HG02623 (cell line): Measurements from ENCODE around the gene PDE9A.

Experiments
- ATAC-seq: cut with Tn5 transposase; IDR thresholded peaks from one replicate; pipeline ENCODE4 v1.9.1; 2021; ENCODE audit warnings: moderate library complexity; ENCODE audit not compliant: unreplicated experiment

Gene PDE9A

DNA sequence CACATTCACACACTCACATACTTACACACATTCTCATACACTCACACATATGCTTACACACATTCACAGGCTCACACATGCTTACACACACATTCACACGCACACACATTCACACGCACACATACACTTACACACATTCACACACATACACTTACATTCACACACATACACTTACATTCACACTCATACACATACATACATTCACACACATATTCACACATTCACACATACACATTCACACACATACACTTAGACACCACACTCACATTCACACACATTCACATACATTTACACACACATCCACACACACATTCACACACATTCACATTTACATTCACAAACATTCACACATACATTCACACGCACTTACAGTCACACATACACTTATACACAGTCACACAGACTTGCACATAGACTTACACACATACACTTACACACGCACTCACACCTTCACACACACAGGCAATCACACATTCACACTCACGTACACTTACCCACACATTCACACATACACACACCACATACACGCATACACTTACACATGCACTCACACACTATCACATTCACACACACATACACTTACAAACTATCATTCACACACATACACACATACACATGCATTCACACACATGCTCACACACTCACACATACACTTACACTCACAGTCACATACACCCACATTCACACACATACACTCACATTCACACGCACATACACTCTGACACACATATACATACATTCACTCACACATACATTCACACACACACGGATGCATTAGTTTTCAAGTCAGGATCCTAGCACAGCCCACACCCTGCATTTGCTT lies 16.8 kb downstream of the PDE9A start:
- no peak for ATAC-seq

DNA sequence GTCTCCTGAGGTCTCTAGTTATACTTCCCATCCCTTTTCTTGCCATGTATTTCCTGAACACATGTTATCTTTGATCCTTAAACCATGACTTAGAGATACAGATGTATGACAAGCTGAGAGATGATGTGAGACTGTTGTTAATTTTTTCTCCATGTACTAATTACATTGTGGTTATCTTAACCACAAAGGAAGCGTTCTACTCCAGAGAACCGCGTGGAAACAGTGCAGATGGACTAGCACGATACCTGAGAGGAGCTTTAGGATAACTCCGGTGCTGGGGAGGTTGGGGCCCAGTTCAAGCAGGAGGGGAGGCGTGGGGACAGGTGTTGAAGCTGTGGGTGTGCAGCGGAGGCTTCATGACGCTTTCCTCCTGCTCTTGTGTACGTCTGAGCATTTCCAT lies 17.5 kb downstream of the PDE9A start:
- no peak for ATAC-seq

DNA sequence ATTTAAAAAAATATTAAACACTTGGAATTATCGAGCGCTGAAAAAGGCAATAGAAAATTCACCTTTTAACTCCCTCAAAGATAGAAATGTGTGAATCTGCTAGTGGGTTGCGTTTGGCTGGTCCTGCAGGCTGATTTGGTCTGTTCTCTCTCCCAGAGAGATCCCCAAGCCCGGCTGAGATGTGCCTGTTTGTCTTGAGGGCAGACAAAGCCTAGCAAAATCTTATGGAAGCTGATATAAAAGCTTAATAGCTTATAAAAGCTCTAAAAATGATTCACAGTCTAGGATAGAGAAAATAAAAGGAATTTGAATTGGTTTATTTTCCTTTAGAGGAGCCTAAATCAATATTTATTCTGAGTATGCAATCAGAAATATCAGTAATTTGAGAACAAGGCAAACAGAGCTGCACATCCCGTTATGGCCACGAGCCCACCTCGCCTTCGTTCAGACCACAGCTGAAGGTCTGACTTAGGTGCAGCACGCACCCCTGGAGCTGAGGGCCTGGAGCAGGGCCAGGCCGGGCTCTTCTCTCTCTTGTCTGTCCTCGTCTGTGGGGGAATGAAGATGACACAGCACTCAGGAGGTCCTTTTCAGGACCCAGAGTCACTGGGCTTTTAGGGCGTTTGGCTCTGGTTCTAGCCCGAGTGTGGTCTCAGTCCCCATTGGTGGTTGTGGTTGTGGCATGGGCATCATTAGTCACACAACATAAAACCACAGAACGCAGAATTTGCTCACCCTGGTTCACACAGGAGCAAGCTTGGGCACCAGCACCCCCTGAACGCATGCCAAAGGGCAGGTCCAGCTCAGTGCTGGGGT lies 18.6 kb downstream of the PDE9A start:
- no peak for ATAC-seq

DNA sequence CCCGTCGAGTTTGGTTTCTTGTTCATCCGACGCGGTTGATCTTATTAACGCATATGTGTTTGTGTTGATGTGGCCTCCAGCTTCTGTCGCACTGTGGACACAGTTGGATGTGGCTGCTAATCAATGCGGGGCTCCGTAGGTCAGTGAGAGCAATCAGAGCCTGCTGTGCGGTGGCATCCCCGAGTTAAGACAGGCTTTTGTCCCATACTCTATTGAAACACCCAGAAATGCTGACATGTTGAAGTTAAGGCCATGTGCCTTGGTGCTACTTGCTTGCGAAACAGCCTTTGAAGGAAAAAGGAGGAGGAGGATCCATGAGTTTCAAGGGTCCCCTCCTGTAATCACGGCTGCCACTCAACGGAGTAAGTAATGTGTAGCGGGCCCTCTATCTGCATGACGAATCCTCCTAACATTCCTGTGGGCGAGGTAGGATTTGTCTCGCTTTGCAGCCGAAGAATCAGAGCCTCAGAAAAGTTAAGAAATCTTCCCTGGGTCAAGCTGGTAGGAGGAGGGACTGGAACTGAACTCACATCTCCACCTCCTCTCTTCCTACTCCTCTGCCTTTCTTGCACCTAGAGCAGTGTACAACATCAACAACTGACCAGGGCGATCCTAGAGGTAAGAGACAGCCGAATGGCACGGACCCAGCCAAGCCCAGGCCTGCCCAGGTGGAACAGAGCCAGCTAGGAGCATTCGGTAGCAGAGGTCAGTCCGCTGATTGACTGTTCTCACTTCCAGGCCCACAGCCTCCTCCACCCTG lies 19.5 kb downstream of the PDE9A start:
- no peak for ATAC-seq

DNA sequence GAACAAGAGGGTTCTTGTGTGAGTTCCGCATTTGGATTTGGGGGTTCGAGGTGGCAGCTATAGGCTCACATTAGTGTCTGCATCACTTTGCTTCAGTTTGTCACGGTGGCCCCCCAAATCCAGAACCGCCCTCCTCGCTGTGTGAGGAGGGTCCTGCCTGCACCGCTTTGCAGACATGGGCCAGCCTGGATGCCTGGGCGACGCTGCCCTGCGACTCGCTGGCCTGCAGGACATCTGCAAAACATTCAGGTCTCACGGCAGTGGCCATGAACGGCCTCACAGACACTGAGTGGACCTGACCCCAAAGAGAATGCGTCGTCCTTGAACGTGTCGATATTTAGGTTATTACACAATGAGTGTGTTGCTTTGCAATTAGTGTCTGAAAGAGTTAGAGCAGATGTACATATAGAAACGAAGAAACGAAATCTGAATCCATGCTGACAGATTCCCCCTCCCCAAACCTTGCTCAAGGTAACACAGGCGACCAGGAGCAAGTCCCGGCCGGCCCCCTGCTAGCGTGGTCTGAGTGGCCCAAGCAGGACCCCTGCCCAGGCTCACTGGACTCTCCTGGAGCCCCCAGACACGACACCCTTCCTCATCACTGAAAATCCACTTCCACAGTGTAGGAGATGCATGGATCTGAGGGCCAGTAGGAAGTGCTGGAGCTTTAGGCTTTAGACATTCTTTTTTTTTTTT lies 20.4 kb downstream of the PDE9A start:
- no peak for ATAC-seq

DNA sequence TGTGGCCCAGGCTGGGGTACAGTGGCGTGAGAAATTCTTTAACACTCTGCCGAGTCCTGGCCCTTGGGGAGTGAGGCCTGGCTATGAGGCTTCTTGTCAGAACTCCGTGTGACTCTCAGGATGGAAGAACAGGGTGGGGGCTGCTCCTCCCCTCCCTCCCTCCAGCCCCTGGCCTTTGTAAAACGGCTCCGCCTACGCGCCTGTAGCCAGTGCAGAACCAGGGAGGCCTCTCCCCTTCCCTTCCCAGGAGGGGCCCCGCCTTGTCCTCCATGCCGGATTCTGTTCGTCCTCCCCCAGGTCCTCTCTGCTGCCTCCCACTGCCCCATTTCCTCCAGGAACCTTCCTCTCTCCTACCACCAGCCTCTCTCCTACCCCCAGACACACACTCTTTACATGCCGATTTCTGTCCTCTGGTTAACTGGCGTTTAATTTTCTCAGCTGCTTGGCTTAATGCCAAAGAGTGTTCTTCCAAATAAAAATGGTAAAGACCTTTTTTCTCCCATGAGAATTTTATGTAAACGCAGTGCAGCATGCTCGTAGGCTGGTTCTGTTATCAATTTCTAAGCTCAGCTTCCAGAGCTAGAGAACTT lies 21.0 kb downstream of the PDE9A start:
- ATAC-seq, result no peak

DNA sequence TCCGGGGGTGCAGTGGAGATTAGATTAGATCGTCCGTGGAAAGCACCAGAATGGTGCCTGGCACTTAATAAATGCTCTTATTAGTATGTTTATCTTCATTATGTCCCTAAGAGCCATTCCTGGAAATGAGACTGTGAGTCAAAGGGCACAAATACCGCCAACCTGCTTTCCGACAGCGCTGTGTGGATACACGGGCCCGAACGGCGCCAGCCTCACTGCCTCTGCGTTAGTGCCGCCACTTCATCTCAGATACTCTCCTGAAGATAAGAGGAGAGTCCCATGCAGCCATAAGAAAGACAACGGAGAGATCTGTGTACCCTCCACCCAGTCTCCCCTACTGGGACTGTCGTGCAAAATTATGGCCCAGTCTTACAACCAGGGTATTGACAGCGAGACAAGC lies 22.0 kb downstream of the PDE9A start:
- ATAC-seq, result no peak

DNA sequence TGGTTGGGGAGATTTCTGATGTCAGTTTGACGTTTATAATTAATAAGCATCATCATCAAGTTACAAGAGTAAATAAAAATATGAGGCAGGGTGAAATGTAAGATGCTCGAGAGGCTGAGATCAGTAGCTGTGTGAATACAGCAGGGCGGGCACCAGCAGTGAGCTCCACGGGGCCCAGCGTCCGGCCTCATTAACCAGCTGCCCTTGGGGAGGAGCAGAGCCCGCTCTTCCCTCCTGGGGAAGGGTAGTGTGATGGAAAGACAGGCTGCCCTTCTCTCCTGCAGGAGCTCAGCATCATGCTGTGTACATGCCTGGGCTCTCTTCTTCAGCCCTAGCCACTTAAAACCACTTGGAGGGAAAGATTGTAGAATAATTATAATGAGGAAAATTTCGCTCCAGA lies 23.4 kb downstream of the PDE9A start:
- ATAC-seq, result no peak

DNA sequence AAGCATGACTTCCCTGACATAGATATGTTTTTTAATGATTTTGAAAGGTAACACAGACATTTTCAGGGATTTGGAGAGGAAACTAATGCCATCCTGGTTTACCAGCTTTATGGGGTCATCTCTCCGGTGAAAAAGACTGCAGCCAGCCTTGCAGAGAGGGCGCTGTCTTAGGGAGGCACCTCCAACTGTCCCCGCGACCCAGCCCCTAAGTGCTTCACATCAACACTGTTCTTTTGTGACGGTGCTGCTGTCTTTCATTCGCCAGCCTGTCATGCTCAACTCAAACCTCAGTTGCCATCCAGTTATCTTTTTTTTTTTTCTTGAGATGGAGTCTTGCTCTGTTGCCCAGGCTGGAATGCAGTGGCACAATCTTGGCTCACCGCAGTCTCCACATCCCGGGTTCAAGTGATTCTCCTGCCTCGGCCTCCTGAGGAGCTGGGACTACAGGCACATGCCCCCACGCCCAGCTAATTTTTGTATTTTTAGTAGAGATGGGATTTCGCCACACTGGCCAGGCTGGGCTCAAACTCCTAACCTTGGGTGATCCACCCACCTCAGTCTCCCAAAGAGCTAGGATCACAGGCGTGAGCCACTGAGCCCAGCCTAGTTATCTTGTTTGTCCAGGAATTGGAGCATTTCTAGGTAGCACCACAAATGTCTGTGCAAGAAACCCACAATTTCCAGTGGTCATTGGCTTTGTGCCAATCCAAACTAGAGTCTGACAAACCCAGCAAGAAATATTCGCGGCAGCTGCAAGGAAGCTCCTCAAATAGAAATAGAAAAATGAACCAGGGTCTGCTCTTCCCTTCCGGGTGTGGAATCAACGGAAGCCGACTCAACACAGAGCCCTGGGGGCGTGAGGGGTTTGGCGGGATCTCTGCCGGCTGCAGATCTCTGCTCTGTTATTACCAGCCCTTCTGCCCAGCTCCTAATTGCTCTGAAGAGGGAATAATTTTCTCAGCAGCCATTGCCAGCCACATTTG lies 24.2 kb downstream of the PDE9A start:
- ATAC-seq, result no peak

DNA sequence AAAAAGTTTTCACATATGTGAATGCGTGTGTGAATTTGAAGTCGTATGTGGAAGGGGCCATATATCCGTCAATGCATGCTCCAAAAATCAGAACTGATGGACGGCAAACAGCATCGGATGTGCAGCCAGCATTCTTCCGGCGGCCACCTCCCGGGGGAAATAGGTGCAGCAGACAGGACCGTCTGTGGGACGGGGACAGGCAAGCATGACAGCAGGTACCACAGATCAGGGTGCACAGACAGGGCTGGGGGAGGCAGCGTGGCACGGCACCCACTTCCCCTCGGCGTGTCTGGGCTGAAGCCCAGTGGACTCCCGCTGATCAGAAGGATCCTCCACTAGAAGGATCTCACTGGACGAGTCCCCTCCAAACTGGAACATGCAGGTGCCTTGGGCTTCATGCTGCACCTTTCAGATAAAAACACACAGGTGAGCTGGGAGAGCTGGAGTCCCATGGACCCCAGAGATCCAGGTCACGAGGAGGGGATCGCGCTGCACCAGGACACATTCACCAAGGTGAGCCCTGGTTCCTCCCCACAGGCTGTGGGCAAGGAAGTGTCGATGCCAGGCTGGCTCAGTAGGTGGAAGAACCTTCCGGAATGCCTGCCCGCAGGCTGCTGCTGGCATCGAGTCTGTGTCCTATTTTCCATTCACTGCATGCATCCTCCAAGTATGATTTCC lies 25.3 kb downstream of the PDE9A start:
- no peak for ATAC-seq

DNA sequence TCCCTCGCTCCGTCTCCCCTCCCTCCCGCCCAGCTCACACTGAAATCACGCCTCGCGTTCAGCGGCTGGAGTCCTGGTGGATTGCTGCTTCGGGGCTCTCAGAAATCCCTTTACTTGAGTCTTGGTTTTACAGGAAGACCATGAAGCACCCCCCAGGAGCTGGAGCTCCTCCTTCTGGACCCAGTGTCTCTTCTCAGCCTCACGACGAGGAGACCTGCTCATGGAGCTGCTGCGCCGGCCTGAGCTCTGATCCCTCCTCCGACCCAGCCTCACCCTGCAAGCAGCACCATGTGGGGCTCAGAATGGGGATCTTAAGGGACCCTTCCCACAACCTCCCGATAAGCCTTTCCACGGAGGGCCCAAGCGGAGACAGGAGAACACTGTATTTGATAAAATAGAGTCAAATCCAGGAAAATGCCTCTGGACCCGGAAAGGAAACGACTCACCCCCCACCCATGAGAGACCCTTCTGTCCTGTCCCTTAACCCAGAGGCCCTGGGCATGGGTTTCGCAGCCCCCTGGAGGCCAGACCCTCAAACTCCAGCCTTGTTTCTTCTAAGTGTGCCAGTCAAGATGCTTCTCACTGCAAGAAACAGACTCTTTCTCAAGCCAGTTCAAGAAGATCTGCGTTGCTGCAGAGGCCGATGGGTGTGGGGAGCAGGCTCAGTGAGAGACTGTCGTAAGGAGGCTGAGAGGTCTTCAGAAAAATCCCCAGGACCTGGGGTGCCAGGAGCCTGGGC lies 26.1 kb downstream of the PDE9A start:
- no peak for ATAC-seq

DNA sequence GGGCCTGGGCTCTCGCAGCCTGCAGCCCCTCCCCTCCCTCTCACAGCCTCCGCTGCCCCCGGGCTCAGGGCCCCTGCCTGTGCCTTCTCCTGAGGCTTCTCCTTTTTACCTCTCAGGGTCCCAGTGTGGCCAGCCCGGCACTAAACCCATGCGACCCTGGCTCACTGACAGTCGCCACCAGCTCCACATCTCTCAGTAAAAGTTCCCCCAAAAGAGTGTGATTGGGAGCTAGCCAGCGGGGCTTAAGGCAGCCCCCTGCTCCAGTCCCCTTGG lies 26.6 kb downstream of the PDE9A start:
- ATAC-seq, result no peak

DNA sequence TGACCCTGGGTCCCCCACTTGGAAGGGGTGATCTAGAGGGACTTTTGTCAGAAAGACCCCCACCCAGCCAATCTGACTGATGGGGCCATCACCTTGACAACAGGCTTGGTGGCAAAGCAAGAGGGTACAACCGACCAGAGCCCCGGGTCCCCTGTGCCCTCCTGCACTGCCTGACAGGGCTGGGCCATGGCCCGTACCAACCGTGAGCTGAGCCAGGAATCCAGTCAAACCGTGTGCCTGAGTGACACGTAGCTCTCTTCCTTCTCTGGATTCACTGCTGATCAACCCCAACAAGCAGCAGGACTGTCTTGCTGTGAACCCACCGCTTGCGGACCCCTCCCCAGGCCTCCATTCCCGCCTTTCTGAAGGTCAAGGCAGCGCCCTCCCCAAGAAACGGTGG lies 27.0 kb downstream of the PDE9A start:
- ATAC-seq, result no peak

DNA sequence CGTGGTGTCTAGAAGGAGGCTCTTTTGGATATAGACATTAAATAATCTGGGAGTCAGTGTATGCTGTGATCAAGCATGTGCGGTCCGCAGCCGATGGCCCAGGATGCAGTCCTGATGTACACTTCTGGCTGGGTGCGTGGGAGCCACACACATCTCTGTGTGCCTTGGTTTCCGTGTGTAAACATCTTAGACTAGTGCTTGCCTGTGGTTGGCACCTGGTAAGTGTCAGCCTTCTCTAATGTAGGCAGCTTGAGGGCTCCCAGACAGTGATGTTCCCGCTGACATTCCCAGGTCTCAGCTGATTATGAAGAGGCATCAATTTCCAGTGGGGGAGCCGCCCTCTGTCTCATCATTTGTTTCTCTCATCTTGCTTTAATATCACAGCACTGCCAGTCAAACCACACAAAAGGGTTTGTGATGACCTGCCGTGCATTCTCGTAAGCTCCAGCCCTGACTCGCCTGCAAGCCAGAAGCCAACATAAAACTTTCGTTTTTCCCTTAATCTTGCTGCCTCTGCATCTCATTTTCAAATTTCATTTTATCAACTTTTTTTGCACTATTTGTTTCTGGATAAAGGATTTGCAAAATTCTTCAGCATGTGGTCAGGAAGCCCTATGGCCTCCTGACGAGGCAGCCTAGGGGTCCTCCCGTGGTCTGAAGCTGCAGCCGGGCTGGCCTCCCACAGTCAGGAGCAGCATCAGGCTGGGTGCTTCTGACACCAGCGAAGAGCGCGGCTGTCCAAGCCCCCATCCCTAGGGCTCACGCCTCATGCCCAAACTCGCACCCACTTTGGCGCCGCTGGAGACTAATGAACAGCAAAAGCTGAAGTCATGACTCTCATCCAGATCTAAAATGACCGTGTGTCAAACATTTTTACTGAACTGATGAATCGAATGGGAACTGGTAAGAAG lies 28.1 kb downstream of the PDE9A start:
- no peak for ATAC-seq

DNA sequence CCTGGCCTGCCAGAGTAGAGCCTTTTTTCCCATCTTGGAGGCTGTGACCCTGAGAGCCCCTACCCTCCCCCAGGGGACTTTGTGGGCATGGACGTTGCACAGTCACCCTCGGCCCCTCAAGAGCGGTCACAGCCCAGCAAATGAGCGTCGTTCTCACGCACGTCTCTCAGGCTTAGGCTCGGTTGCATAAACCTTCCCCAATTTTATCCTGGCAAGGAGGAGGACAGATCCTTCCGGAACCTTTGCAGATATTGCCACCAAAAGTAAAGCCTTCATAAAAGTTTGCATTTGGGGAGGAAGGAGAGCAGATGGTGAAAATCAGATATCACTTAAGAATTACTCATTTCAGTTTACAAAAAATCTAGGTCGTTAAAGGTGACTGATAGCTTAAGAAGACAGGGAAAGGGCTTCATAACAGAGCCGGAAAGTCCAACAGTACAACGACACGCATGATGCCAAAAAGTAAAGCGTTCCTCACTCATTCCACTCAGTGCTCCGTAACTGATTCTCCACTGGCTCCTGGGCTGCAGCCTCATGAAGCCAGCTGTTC lies 29.3 kb downstream of the PDE9A start:
- ATAC-seq, result no peak

DNA sequence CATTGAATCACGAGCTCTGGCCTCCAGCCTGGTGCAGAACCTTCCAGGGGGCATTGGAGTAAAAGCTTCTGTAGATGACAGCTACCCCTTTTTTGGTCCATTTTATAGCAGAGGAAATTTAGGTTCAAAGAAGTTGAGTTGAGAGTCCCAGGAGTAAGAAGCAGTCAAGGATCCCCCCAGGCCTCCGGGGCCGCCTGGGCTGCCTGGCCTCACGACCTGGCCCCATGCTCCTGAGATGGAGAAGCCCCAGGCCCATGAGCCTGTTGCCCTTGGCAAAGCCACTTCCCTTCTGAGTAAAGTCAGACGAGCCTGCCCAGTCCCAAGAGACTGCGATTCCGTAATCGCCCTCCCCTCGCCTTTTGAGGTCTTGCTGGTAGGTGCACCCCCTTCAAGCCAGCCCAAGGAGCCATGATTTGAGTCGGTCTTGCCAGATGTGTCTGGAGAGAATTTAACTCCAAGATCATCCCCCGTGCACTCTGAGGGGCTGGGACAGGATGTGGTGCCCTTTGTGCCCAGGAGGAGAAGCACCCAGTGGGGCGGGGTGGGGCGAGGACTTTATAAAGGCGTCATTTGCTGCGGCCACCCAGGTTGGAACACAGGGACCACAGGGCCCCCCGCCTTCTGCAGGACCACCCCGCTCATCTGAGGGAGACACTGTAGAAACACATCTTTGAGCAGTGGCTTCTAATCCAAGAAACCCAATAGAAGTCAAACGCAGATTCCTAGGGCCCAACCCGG lies 30.1 kb downstream of the PDE9A start:
- no peak for ATAC-seq
